ENCODE results near the gene GAST.

Gene GAST

GRCh38 chr17:41724476-41725050 lies 12.4 kb downstream of the GAST start:
- Histone ChIP-seq H4K20me1 (ENCODE audit: insufficient read depth, low read length) (no peaks in the 10 kb centered on the region), H3K27ac (ENCODE audit: low read length) (no peak overlapping the region), H3K9me3 (ENCODE audit: insufficient read depth, low read length) (no peaks in the 10 kb centered on the region), H3K4me1 (ENCODE audit: low read length) (no peaks in the 10 kb centered on the region), H2AFZ (ENCODE audit: low read depth, low read length) (no peak overlapping the region), H3K27me3 (ENCODE audit: low read depth, low read length) (no peaks in the 10 kb centered on the region), H3K36me3 (replicated peaks; ENCODE audit: low read depth, low read length) (no peaks in the 10 kb centered on the region), H3K4me2 (ENCODE audit: low read length) (no peak overlapping the region), H3K4me3 (ENCODE audit: low read length) (no peak overlapping the region), H3K9ac (ENCODE audit: low read length) (no peak overlapping the region), H3K79me2 (ENCODE audit: low read length) (no peaks in the 10 kb centered on the region)
- no peak for TF ChIP-seq CTCF (IDR thresholded peaks at IDR 0.05; ENCODE audit: low read depth, low read length)
- no peak for TF ChIP-seq EZH2phosphoT487 (IDR thresholded peaks at IDR 0.05; ENCODE audit: low read depth)

DNA sequence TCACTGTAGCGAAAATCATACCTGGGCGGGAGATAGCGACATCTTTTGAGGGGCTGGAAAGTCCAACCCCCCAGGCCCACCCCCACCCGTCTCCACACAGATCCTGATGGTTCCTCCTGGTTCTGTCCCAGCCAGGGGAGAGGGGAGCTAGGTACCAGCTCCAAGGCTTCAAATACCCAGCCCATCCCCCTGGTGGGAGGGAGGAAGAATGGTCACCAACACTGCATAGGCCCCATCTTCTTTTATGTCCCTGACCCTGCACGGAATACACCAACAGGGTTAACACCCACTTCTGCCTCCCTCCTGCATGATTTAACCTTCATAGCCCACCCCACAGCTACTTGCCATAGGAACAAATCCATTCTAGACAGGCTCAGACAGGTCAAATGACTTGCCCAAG lies 13.0 kb downstream of the GAST start:
- Histone ChIP-seq H3K9ac (ENCODE audit: low read length) (no peak overlapping the region), H3K36me3 (replicated peaks; ENCODE audit: low read depth, low read length) (no peaks in the 10 kb centered on the region), H4K20me1 (ENCODE audit: insufficient read depth, low read length) (no peaks in the 10 kb centered on the region), H3K79me2 (ENCODE audit: low read length) (no peaks in the 10 kb centered on the region), H3K4me1 (ENCODE audit: low read length) (no peaks in the 10 kb centered on the region), H3K27ac (ENCODE audit: low read length) (no peak overlapping the region), H3K9me3 (ENCODE audit: insufficient read depth, low read length) (no peaks in the 10 kb centered on the region), H3K4me2 (ENCODE audit: low read length) (no peak overlapping the region), H3K4me3 (ENCODE audit: low read length) (no peak overlapping the region), H2AFZ (ENCODE audit: low read depth, low read length) (no peak overlapping the region), H3K27me3 (ENCODE audit: low read depth, low read length) (peaks cover 1% of the 10 kb centered on the region; the same call in 1 of the 2 replicates)
- TF ChIP-seq CTCF (IDR thresholded peaks at IDR 0.05; ENCODE audit: low read depth, low read length) (no peak), EZH2phosphoT487 (IDR thresholded peaks at IDR 0.05; ENCODE audit: low read depth) (no peak)

- Histone ChIP-seq H3K9ac (ENCODE audit: low read length) (no peak overlapping the region), H3K27ac (ENCODE audit: low read length) (no peak overlapping the region), H3K9me3 (ENCODE audit: insufficient read depth, low read length) (no peaks in the 10 kb centered on the region), H3K36me3 (replicated peaks; ENCODE audit: low read depth, low read length) (no peaks in the 10 kb centered on the region), H3K79me2 (ENCODE audit: low read length) (no peaks in the 10 kb centered on the region), H3K4me2 (ENCODE audit: low read length) (no peak overlapping the region), H4K20me1 (ENCODE audit: insufficient read depth, low read length) (no peaks in the 10 kb centered on the region), H3K4me1 (ENCODE audit: low read length) (no peaks in the 10 kb centered on the region), H2AFZ (ENCODE audit: low read depth, low read length) (no peak overlapping the region), H3K27me3 (ENCODE audit: low read depth, low read length) (peaks cover 20% of the 10 kb centered on the region), H3K4me3 (ENCODE audit: low read length) (no peak overlapping the region)
- TF ChIP-seq EZH2phosphoT487 (IDR thresholded peaks at IDR 0.05; ENCODE audit: low read depth): no peak
- no peak for TF ChIP-seq CTCF (IDR thresholded peaks at IDR 0.05; ENCODE audit: low read depth, low read length)
These were observed 15.9 kb downstream of the GAST start for GRCh38 chr17:41728056-41728455.

- Histone ChIP-seq H3K79me2 (ENCODE audit: low read length) (no peaks in the 10 kb centered on the region), H3K9me3 (ENCODE audit: insufficient read depth, low read length) (no peaks in the 10 kb centered on the region), H3K4me2 (ENCODE audit: low read length) (no peak overlapping the region), H2AFZ (ENCODE audit: low read depth, low read length) (no peak overlapping the region), H3K4me3 (ENCODE audit: low read length) (no peak overlapping the region), H3K27ac (ENCODE audit: low read length) (no peak overlapping the region), H3K27me3 (ENCODE audit: low read depth, low read length) (peaks cover 20% of the 10 kb centered on the region), H3K4me1 (ENCODE audit: low read length) (no peaks in the 10 kb centered on the region), H4K20me1 (ENCODE audit: insufficient read depth, low read length) (no peaks in the 10 kb centered on the region), H3K9ac (ENCODE audit: low read length) (no peak overlapping the region), H3K36me3 (replicated peaks; ENCODE audit: low read depth, low read length) (no peaks in the 10 kb centered on the region)
- TF ChIP-seq EZH2phosphoT487 (IDR thresholded peaks at IDR 0.05; ENCODE audit: low read depth) (no peak), CTCF (IDR thresholded peaks at IDR 0.05; ENCODE audit: low read depth, low read length) (no peak)
These were observed 18.3 kb downstream of the GAST start for GRCh38 chr17:41730479-41730878.
